ENCODE results near the gene F10.

Gene F10

GRCh38 chr13:113117335-113117872 is 5.2 kb upstream of the F10 start:
- peak; percentile 45 for DNase-seq (ENCODE audit: low spot score)

GRCh38 chr13:113117911-113118260 is 4.7 kb upstream of the F10 start:
- no peak for DNase-seq (ENCODE audit: low spot score)

- no peak for DNase-seq (ENCODE audit: low spot score)
Measured at GRCh38 chr13:113118261-113119021, 4.2 kb upstream of the F10 start.

GRCh38 chr13:113119166-113119821 is 3.3 kb upstream of the F10 start:
- no peak for DNase-seq (ENCODE audit: low spot score)

- no peak for DNase-seq (ENCODE audit: low spot score)
Measured at GRCh38 chr13:113119822-113120189, 2.8 kb upstream of the F10 start.

- DNase-seq (ENCODE audit: low spot score) = no peak
Measured at GRCh38 chr13:113120300-113121182, 2.1 kb upstream of the F10 start.

GRCh38 chr13:113121183-113121927 is 1.2 kb upstream of the F10 start:
- no peak for DNase-seq (ENCODE audit: low spot score)

GRCh38 chr13:113121928-113122471 is 599 bp upstream of the F10 start:
- DNase-seq (ENCODE audit: low spot score) = no peak

- DNase-seq (ENCODE audit: low spot score) = no peak
Measured at GRCh38 chr13:113123226-113124201, 915 bp downstream of the F10 start.

- DNase-seq (ENCODE audit: low spot score) = no peak
Measured at GRCh38 chr13:113124211-113124970, 1.8 kb downstream of the F10 start.

- no peak for DNase-seq (ENCODE audit: low spot score)
Measured at GRCh38 chr13:113125506-113126264, 3.1 kb downstream of the F10 start.

GRCh38 chr13:113126265-113127150 is 3.9 kb downstream of the F10 start:
- DNase-seq (ENCODE audit: low spot score) = no peak

- DNase-seq (ENCODE audit: low spot score) = no peak
Measured at GRCh38 chr13:113129480-113129879, 6.9 kb downstream of the F10 start.

- no peak for DNase-seq (ENCODE audit: low spot score)
Measured at GRCh38 chr13:113129921-113130750, 7.5 kb downstream of the F10 start.

- DNase-seq (ENCODE audit: low spot score) = no peak
Measured at GRCh38 chr13:113135281-113135760, 12.7 kb downstream of the F10 start.

GRCh38 chr13:113137691-113138298 is 15.2 kb downstream of the F10 start:
- no peak for DNase-seq (ENCODE audit: low spot score)

Measured in hepatic stellate cell (primary cell).